Measurements from ENCODE around the gene F10.

GRCh38 chr13:113083022-113083373 is 39.6 kb upstream of the F10 start:
- TF ChIP-seq POLR2A (IDR thresholded peaks at IDR 0.05; ENCODE audit: low read length) = no peak
- no peak for TF ChIP-seq GATA1 (IDR thresholded peaks at IDR 0.05; ENCODE audit: low read depth, low read length)
